Body of pancreas (tissue), 4 donors: Measurements from ENCODE around the gene MND1. TPM values are rescaled to one million over a fixed set of nuclear protein-coding genes. Genes with fewer than 3 reads are reported as not detected.

ENCODE experiments used
- ATAC-seq: fragments of 150-250 bp; one replicate; pipeline ENCODE4 v1.9.1; 2016
- DNase-seq, 4 donors: peaks; one replicate each; pipeline ENCODE4 v3.0.0-alpha.2; 2019
- H3K27ac ChIP-seq, 4 donors: fragments of 200-600 bp; sonication (generic); 1 replicate in 3 of 4; 2 replicates in 1 of 4; pipeline versions ENCODE4 v1.5.1 to v1.6.1; 2016 to 2019; ENCODE audit warnings: mild to moderate bottlenecking in 1 of 4, mixed read lengths in 1 of 4, moderate library complexity in 1 of 4
- H3K27me3 ChIP-seq, 2 donors: fragments of 200-600 bp; sonication (generic); one replicate each; pipeline ENCODE4 v1.6.0; 2016; ENCODE audit warnings: mild to moderate bottlenecking in 1 of 2
- H3K36me3 ChIP-seq, 2 donors: fragments of 200-600 bp; sonication (generic); replicated peaks in 1 of 2; 2 replicates each; pipeline ENCODE4 v1.5.1; 2016; ENCODE audit warnings: low read depth in 2 of 2; ENCODE audit not compliant: insufficient read depth in 1 of 2
- H3K4me1 ChIP-seq: fragments of 200-600 bp; sonication (generic); one replicate; pipeline ENCODE4 v1.6.0; 2016
- H3K4me3 ChIP-seq, 2 donors: fragments of 200-600 bp; sonication (generic); 1 replicate in 1 of 2; 2 replicates in 1 of 2; pipeline ENCODE4 v1.5.1; 2016 to 2019
- H3K9me3 ChIP-seq, 3 donors: fragments of 200-600 bp; sonication (generic); 1 replicate in 2 of 3; 2 replicates in 1 of 3; pipeline ENCODE4 v1.5.1; 2016
- POLR2A ChIP-seq, 3 donors: fragments of 450-650 bp; IDR thresholded peaks; one replicate each; pipeline ENCODE4 v1.6.1; 2016; ENCODE audit warnings: antibody characterized with exemption in 3 of 3, mild to moderate bottlenecking in 2 of 3
- WGBS, 2 donors: methylation state at CpG; one replicate each; pipeline ENCODE4 v1.1.5; 2017; 5-methylcytosine and 5-hydroxymethylcytosine counted together
- intact Hi-C: fragments of 100-400 bp; cut with DNase I; formaldehyde crosslinking; loops from one replicate; pipeline ENCODE4 v1.15.1; 2023
- total RNA-seq, 2 donors: library from RNA; depleted of rRNA; stranded (reverse); fragments of >200 nt; gene quantifications; one replicate each; pipeline ENCODE4 v1.1.0, GENCODE V29; 2016
- TF ChIP-seq, protein P1 (sequence below), 7 experiments: fragments of 450-650 bp in 4 of 7; fragments of 200-600 bp in 3 of 7; sonication (generic) in 3 of 7; IDR thresholded peaks; one replicate each; pipeline ENCODE4 v1.5.1; 2016 to 2019; ENCODE audit warnings: antibody characterized with exemption in 7 of 7

The MND1 gene
- total RNA-seq, 2 donors from 2014 or later, result 1.0 TPM; not detected in 1

DNA sequence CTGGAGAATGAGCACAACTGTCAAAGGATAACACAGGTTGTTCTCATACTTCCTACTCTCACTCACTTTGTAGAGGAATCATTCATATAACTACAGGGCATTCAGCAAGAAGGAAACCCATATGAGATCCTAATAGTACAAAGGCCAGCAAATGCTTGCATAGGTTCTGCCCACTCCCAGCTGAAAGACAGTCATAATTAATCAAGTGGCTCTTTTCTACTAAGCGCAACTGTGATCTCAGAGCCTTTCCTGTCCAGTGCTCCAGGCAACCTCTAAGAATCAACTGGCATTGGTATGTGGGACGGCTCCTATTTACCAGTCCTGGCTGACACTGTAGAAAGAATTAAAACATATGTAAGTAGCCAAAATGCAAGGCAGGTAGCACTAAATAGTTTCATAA, 18.9 kb upstream of the MND1 start:
- H3K36me3 ChIP-seq, result peaks cover 0 to 12% of the 10 kb centered on the region in 2 donors
- 100% methylated on average over 2 of the region's 2 CpGs for WGBS, 2 donors
- TF ChIP-seq POLR2A (IDR thresholded peaks at IDR 0.05), result no peak
- TF ChIP-seq, protein P1, sequence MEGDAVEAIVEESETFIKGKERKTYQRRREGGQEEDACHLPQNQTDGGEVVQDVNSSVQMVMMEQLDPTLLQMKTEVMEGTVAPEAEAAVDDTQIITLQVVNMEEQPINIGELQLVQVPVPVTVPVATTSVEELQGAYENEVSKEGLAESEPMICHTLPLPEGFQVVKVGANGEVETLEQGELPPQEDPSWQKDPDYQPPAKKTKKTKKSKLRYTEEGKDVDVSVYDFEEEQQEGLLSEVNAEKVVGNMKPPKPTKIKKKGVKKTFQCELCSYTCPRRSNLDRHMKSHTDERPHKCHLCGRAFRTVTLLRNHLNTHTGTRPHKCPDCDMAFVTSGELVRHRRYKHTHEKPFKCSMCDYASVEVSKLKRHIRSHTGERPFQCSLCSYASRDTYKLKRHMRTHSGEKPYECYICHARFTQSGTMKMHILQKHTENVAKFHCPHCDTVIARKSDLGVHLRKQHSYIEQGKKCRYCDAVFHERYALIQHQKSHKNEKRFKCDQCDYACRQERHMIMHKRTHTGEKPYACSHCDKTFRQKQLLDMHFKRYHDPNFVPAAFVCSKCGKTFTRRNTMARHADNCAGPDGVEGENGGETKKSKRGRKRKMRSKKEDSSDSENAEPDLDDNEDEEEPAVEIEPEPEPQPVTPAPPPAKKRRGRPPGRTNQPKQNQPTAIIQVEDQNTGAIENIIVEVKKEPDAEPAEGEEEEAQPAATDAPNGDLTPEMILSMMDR (IDR thresholded peaks at IDR 0.05), result no peak

DNA sequence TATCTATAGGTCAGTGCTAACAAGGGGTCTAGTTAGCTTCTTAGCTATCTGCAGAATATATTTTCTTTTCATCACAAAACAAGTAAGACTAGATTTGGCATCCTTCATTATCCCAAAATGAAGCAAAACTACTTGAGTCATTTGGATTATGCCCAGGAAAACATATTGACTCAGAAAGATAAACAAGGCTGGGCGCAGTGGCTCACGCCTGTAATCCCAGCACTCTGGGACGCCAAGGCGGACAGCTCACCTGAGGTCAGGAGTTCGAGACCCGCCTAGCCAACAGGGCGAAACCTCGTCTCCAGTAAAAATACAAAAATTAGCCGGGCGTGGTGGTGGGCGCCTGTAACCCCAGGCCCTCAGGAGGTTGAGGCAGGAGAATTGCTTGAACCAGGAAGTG, 18.0 kb upstream of the MND1 start:
- H3K27ac ChIP-seq, result no peak overlapping the region

More for the DNA sequence above, 18.9 kb upstream of the MND1 start:
- H3K4me1 ChIP-seq, result no peaks in the 10 kb centered on the region
- DNase-seq (no peak), ATAC-seq (no peak)
- intact Hi-C loops, result no loop called here
- H3K27ac ChIP-seq, result no peak overlapping the region
- no peaks in the 10 kb centered on the region for H3K27me3 ChIP-seq
- no peak overlapping the region for H3K4me3 ChIP-seq
- no peaks in the 10 kb centered on the region for H3K9me3 ChIP-seq

DNA sequence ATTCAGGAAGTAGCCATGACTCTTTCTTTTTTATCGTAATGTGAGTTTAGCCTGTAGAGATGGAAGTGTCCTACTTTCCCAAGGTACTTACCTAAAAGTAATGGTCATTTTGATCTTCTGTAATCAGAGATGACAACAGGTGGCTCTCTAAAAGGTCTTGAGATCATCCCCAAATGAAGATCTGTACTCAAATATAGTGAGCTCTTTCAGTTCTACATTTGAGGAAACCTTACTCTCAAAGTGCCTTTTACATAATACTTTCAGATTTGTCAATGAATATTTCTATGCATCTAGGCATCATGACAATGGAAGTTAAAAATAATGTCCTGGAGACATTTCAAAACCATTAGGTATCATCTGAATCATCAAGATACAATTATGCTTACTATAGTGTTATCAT, 17.2 kb upstream of the MND1 start:
- TF ChIP-seq POLR2A (IDR thresholded peaks at IDR 0.05), result no peak
- TF ChIP-seq, protein P1 (IDR thresholded peaks at IDR 0.05), result no peak
- Histone ChIP-seq H3K4me3 (no peak overlapping the region), H3K9me3 (no peaks in the 10 kb centered on the region), H3K27ac (no peak overlapping the region), H3K27me3 (no peaks in the 10 kb centered on the region), H3K4me1 (no peaks in the 10 kb centered on the region), H3K36me3 (peaks cover 0 to 12% of the 10 kb centered on the region in 2 donors)
- DNase-seq (no peak), ATAC-seq (no peak)
- intact Hi-C loops, result no loop called here
- 74 to 86% methylated on average over 1 of the region's 1 CpG for WGBS, 2 donors

More for the DNA sequence above, 18.0 kb upstream of the MND1 start:
- Histone ChIP-seq H3K36me3 (peaks cover 0 to 12% of the 10 kb centered on the region in 2 donors), H3K4me3 (no peak overlapping the region), H3K27me3 (no peaks in the 10 kb centered on the region), H3K9me3 (no peaks in the 10 kb centered on the region), H3K4me1 (no peaks in the 10 kb centered on the region)
- intact Hi-C loops, result no loop called here
- TF ChIP-seq POLR2A (IDR thresholded peaks at IDR 0.05), result no peak
- TF ChIP-seq, protein P1 (IDR thresholded peaks at IDR 0.05), result no peak
- no peak for DNase-seq
- WGBS, 2 donors, result 85 to 87% methylated on average over 11 of the region's 11 CpGs
- ATAC-seq, result no peak

DNA sequence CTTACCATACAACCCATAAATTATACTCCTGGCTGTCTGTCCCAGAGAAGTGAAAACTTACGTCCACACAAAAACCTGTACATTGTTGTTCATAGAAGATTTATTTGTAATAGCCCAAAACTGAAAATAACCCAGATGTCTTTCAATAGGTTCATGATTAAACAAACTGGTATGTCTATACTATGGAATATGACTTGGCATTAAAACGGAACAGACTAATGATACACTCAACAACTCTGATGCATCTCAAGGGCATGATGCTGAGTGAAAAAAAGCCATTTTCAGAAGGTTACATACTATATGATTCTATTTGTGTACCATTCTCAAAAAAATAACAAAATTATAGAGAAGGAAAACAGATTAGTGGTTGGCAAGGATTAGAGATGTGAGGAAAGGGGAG, 11.6 kb upstream of the MND1 start:
- Histone ChIP-seq H3K4me1 (no peaks in the 10 kb centered on the region), H3K36me3 (peaks cover 0 to 8% of the 10 kb centered on the region in 2 donors), H3K9me3 (no peaks in the 10 kb centered on the region), H3K27me3 (no peaks in the 10 kb centered on the region), H3K27ac (no peak overlapping the region), H3K4me3 (no peak overlapping the region)
- no peak for ATAC-seq
- 91 to 100% methylated on average over 2 of the region's 2 CpGs for WGBS, 2 donors
- TF ChIP-seq POLR2A (IDR thresholded peaks at IDR 0.05), result no peak
- TF ChIP-seq, protein P1 (IDR thresholded peaks at IDR 0.05), result no peak
- intact Hi-C loops, result no loop called here
- DNase-seq, result no peak

DNA sequence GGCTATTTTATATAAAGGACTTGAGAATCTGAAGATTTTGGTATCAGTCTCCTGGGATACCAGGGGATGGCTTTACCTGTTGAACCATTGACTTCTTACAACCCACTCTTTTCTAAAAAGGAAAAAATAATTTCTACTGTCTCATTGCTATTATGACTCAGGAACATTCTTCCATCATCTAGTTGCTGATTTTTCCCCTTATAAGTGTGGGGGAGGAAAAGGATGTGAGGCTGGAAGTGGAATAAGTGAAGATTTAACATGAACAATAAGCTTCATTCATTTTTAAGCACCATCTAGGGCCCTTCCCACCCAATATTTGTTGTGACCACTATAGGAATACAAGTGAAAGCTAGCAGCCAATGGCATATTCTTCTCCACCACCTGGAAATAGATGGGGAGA, 10.6 kb upstream of the MND1 start:
- TF ChIP-seq, protein P1 (IDR thresholded peaks at IDR 0.05), result no peak
- TF ChIP-seq POLR2A (IDR thresholded peaks at IDR 0.05), result no peak
- H3K36me3 ChIP-seq, result peaks cover 0 to 6% of the 10 kb centered on the region in 2 donors
- intact Hi-C loops, result no loop called here
- no peaks in the 10 kb centered on the region for H3K9me3 ChIP-seq
- H3K4me3 ChIP-seq, result no peak overlapping the region
- ATAC-seq (no peak), DNase-seq (no peak)
- no peak overlapping the region for H3K27ac ChIP-seq
- no peaks in the 10 kb centered on the region for H3K4me1 ChIP-seq
- no peaks in the 10 kb centered on the region for H3K27me3 ChIP-seq
